AG09309 (cell line): ENCODE data around the gene LRMDA.

ENCODE experiments used
- DNase-seq: peaks from one replicate; pipeline ENCODE4 v3.0.0-alpha.2; 2010; ENCODE audit warnings: low read depth
- H3K4me3 ChIP-seq: 2 replicates; pipeline ENCODE4 v1.5.1; 2011; ENCODE audit warnings: mild to moderate bottlenecking, low read depth, low read length, moderate library complexity; ENCODE audit not compliant: control insufficient read depth
- TF ChIP-seq, protein P1 (sequence below): IDR thresholded peaks from 2 replicates; pipeline ENCODE4 v1.5.1; 2011; ENCODE audit warnings: mild to moderate bottlenecking, low read depth, low read length, inconsistent platforms; ENCODE audit not compliant: insufficient read depth, control insufficient read depth; ENCODE audit errors: missing control alignments

Gene LRMDA

DNA sequence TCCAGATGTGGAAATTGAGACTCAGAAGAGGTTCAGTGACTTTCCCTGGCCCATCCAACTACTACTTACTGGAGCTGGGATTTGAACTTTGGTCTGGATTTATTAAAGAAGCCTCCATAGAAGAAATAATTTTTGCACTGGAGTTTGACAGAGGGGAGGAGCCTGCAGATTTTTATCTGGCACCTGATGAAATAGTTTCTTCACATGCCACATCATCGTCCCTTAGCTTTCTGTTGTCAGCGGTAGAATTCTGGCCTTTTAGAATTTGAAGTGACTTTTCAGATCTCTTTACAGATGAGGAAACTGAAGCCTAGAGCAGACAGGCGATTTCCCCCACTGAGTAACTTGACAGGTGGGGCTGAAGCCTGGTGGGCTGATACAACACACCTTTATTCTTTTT is 233.5 kb downstream of the LRMDA start:
- no peak for DNase-seq
- TF ChIP-seq, protein P1, sequence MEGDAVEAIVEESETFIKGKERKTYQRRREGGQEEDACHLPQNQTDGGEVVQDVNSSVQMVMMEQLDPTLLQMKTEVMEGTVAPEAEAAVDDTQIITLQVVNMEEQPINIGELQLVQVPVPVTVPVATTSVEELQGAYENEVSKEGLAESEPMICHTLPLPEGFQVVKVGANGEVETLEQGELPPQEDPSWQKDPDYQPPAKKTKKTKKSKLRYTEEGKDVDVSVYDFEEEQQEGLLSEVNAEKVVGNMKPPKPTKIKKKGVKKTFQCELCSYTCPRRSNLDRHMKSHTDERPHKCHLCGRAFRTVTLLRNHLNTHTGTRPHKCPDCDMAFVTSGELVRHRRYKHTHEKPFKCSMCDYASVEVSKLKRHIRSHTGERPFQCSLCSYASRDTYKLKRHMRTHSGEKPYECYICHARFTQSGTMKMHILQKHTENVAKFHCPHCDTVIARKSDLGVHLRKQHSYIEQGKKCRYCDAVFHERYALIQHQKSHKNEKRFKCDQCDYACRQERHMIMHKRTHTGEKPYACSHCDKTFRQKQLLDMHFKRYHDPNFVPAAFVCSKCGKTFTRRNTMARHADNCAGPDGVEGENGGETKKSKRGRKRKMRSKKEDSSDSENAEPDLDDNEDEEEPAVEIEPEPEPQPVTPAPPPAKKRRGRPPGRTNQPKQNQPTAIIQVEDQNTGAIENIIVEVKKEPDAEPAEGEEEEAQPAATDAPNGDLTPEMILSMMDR: no peak
- H3K4me3 ChIP-seq: no peak overlapping the region

DNA sequence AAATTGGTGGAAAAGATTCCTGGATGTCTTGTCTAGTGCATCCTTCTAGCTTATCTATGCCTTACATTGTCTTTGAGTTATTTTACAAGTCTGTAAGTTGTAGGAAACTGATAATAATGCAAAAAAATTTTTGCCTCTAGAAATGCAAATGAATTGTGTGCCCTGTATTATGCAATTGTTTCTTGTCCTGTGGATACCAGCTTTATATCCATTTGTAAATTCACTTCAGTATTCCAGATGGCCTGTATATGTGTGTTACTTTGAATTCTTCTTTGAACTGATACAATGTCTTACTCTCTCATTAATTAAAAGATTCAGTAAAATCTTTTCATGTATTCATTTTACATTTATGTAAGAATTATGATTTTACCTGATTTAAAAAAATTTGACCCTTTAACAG is 234.3 kb downstream of the LRMDA start:
- DNase-seq: no peak

DNA sequence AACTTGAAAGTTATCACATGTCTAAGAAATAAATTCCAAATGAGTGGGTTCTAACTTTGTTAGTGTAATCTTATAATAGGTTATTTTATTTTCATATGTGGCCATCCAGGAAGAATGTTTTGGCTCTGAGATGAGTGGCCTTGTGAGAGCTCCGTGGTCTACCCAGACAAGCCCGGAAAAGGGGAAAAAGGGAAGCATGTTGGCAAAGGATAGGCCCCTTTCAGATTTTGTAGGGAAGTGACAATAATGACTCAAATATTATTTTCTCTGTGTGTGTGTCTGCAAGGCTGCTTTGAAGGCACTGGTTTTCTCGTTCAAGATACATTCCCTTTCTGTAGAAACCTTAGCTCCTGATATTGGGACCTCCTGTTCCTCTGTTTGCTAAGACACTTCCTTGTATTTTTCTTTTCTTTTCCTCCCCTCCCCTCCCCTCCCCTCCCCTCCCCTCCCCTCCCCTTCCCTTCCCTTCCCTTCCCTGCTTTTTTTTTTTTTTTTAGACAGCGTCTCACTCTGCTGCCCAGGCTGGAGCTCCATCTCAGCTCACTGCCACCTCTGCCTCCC is 240.8 kb downstream of the LRMDA start:
- TF ChIP-seq, protein P1: no peak
- H3K4me3 ChIP-seq: no peak overlapping the region
- DNase-seq: no peak

More for the DNA sequence above, 234.3 kb downstream of the LRMDA start:
- TF ChIP-seq, protein P1: no peak
- H3K4me3 ChIP-seq: no peak overlapping the region

DNA sequence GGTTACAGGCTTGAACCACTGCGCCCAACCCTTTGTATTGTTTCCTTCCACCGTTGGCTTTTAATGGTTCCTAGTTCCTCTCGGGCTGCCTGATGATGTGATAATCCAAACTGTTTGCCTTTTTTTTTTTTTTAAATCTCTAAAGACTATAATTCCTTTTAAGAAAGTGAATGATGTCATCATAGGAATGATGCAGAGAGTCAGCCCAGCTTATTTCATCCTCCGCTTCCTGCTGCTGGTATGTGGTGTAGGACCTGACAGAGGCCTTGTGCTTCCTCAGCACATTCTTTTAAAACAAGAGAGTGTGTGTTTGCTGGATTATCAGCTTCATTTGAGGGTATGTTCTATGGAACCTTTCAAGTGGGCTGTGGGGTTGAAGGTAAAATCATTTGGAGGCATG is 241.4 kb downstream of the LRMDA start:
- H3K4me3 ChIP-seq: no peak overlapping the region
- TF ChIP-seq, protein P1: no peak
- no peak for DNase-seq

DNA sequence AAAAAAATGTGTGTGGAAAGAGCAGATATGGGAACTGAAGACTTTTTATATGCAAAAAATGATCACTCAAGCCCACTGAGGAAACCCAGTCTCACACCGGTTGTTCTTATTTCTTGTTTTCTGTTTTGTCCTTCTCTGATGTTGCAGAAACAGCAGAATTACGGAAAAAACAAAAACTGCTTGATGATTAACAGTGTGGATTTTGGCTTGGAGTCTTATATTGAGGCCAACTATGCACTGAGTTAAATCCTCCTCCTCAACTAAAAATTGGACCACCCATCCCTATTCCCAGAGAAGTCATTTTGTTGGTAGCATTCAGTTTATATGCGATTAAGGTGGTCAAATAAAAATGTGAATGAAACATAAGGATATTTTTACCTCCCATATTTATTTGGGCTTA is 246.1 kb downstream of the LRMDA start:
- DNase-seq: no peak
- TF ChIP-seq, protein P1: no peak

DNA sequence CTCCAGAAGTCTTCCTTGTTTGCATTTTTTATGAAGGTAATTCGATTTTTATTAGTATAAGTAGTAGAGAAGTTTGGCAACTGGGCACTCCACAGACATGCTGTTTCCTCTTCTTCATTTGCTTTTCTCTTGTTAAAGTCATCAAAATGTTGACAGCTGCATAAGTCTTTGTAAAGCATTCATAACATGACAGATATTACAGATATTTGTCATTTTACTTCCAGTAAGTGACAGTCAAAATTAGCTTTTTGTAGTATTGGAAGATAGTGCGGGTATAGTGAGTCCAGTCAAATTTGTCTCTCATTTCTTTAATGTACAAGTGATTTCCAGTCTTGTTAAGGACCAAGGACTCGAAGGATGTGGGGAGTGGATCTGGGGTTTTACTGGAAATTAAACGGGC is 247.1 kb downstream of the LRMDA start:
- TF ChIP-seq, protein P1: no peak
- H3K4me3 ChIP-seq: no peak overlapping the region
- DNase-seq: no peak

More for the DNA sequence above, 246.1 kb downstream of the LRMDA start:
- no peak overlapping the region for H3K4me3 ChIP-seq

DNA sequence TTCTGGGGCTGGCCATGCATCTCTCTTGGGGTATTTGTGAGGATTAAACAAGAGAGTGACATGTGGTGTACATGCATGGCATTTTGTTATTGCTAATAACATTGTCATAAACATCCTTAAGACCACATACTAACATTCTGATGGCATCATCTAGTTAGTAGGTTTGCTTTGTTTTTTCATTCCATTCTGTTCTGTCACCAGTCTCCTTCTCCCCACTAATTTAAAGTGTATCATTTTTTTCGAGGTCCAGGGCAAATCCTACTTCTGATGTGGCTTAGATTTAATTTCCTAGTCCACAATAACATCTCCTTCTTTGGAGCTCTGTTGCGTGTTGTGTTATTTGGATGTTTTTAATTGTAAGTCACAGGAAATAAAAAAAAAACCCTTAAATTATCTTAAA is 248.1 kb downstream of the LRMDA start:
- TF ChIP-seq, protein P1: no peak
- DNase-seq: no peak
- no peak overlapping the region for H3K4me3 ChIP-seq
